HG03280 (cell line): ENCODE data around the gene C3orf20.

Experiments
- ATAC-seq: cut with Tn5 transposase; IDR thresholded peaks from one replicate; pipeline ENCODE4 v1.9.1; 2021; ENCODE audit warnings: mild to moderate bottlenecking, moderate library complexity; ENCODE audit not compliant: unreplicated experiment

C3orf20 gene

DNA sequence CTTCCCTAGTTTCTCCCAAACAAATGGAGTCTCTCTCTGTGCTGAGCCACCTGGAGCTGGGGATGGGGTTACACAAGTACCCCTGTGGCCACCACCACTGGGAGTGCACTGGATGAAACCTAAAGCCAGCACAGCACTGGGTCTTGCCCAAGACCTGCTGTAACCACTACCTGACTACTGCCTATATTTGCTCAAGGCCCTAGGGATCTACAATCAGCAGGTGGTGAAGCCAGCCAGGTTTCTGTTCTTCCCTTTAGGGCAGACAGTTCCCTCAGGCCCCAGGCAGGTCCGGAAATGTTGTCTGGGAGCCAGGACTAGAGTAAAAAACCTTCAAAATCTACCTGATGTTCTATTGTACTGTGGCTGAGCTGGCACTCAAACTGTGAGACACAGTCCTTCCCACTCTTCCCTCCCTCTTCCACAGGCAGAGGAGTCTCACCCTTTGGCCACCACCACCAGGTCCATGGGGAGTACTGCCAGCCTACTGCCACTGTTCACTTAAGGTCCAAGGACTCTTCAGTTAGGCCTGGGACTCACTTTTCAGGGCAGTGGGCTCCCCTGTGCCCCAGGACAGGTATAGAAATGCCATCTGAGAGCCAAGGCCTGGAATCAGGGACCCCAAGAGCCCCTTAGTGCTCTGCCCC is 23.8 kb downstream of the C3orf20 start:
- no peak for ATAC-seq

DNA sequence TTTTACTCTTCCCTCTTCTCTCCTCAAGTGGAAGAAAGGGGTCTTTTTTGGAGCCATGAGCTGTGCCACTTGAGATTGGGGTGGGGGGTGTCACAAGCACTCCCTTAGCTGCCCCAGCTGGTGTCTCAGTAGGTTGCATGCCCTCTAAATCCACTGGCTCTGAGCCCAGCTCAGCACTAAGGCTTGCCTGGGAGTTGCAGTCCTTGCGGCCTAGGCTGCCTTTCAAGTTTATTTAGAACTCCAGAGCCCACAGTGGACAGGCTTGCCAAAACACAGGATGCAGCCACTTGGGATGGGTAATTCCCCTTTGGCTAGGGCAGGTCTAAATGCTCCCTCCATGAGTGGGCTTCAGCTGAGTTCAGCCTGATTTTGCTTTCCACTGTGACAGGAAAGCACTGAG is 24.7 kb downstream of the C3orf20 start:
- no peak for ATAC-seq

DNA sequence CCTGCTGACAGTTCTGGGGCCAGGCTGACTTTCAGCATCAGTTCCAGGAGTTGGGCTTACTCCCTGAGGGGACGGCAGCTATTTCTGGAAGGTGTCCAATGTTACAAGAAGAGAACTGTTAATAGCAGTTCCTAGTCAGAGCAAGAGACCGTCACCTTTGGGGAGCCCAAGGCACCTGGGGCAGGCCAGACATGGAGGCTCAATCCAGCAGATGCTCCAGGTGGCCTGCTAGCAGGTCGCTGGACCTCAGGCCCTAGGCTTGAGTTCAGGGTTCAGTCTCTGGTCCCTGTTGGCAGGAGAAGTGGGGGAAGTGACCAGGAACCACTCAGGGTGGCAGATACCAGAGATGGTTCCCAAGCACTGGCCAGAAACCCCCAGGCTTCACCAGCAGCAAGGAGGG is 25.9 kb downstream of the C3orf20 start:
- no peak for ATAC-seq

DNA sequence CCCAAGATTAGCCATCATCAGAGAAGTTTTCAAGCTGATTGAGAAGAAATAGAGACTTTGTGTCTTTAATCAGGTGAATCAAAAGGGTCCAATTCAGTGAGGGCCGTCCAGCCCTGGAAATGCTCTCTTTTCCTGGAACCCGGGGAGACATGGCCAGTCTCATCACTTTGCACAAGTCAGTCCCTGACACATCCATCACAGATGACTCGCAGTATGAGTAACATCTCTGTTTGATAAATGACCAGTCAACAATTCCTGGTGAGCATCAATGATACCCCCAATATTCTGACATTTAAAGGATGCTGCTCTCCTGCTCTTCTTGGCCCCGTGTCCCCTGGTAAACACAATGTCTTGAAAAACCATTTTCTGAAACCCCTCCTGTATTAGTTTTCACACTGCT is 26.7 kb downstream of the C3orf20 start:
- ATAC-seq: no peak

DNA sequence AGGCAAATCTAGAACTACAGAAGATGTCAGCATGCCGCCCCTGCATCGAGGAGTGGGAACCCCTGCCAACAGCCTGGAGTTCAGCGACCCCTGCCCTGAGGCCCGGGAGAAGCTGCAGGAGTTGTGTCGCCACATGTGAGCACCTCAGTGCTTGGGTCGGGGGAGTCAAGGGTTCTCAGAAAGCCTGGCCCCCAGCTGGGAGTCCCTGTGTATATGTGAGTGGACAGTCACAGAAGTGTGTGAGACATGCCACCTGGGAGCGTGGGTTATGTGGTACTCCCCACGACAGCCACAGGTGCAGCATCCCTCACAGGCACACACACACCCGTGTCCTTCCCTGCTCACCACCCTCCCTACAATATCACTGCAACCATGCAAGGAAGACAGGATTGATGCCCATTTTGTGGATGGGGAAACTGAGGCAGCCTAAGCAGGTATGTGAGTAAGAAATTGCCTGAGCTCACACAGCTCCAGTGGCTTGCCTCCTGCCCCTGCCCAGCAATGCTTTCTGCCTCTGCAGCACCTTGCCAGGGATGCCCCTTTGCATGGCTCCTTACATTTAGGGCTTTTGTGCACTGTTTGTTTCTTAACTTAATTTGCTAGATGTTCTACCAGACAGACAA is 28.3 kb downstream of the C3orf20 start:
- ATAC-seq: no peak

DNA sequence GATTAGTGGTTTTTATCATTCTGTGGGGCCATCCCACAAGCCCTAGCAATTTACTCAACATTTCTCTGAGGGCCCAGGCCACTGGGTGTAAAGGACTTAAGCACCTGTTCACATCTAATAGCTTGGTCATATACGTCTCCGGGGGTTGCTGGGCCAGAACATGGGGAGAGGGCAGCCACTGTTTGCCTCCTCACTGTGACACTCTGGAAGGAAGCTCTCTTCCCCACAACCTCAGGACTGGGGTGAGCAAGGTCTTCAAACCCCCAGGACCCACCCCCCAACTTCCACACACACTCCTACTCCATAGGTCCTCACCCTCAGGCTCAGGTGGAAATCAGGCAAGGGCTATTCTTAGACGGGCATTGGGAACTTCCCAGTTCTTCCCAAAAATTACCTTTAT is 28.9 kb downstream of the C3orf20 start:
- ATAC-seq: no peak

DNA sequence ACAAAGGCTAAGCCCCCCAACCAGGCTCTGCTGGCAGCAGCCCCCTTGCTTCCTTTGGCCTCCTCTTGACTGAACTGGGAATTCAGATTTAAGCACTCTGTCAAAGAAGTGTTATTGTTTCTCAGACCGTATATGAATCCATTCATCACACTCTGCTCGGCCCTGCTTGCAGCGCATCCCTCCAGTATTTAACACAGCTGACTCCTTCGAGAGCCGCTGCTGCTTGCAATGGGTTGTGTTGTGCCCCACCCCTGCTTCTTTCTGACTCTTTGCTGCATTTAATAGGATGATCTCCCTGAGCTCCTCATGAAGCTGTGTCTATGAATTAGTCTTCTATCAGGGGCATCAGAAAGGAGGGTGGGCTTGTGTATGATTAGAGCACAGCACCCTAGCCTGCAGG is 31.2 kb downstream of the C3orf20 start:
- ATAC-seq: no peak

DNA sequence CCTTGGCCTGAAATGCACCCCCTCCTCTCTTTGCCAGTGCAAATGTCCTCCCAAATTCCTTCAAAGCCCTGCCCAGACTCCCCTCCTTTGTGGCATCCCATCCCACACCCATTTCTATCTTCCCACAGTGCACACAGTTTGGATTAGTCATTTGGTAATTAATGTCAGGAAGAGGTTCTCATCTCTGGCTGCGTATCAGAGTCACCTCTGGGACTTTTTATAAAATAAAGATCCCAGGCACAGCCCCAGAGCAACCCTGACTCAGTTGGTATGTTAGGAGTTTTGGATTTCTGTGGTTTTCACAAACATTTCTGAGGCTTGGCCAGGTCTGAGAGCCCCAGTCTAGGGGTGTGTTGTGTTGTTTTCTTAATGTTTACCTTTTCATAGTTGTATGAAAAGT is 41.6 kb downstream of the C3orf20 start:
- no peak for ATAC-seq

DNA sequence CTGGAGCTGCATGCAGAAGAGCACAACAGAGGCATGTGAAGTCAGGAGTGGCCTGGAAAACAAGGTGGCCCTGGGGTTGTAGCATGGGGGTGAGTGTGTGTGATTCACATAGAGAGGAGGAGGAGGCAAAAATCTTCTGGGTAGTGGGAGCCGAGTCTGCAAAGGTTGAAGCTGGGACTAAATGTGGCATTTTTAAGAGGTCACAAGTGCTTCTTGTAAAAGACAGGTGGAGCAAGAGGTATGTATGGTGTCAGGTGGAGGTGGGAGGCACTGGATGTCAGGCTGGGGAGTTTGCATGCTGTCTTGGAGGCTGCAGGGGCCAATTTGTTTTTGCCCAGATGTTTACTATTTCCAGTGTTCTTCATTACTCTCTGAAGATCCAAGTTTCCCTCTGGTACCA is 42.4 kb downstream of the C3orf20 start:
- no peak for ATAC-seq

DNA sequence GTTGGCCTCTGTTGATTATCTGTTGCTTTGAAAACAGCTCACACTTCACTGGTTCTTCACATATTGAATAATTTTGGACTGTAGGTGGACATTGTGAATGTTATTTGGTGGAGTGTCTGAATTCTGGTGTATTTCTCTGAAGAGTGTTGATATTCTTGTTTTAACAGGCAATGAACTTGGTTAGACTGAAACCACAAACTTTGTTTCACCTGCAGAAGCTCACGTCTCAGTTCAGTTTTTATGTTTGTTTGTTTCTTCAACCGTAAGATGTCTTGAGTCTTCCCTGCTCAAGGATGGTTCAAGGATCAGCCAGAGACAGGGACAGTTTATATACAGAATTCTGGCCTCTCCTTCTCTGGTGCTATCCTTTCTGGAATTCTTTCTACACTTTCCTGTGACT is 43.6 kb downstream of the C3orf20 start:
- ATAC-seq: no peak

DNA sequence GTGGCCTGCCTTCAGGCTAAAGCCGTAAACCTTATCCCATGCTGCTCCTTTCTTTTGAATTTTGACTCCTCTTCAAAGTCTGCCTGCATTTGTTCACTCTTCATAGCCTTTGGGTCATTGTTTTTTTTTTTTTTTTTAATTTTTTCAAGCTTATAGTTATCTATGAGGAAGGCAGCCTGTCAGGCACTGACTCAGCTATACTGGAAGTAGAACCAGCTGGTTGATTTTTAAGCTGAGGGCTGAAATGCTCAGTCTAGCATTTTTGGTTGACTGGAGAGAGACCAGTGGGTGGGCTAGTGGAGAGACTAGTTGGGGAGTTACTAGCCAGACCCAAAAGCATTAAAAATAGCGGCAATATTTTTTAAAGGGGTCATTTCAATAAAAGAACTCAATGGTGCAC is 44.1 kb downstream of the C3orf20 start:
- no peak for ATAC-seq

DNA sequence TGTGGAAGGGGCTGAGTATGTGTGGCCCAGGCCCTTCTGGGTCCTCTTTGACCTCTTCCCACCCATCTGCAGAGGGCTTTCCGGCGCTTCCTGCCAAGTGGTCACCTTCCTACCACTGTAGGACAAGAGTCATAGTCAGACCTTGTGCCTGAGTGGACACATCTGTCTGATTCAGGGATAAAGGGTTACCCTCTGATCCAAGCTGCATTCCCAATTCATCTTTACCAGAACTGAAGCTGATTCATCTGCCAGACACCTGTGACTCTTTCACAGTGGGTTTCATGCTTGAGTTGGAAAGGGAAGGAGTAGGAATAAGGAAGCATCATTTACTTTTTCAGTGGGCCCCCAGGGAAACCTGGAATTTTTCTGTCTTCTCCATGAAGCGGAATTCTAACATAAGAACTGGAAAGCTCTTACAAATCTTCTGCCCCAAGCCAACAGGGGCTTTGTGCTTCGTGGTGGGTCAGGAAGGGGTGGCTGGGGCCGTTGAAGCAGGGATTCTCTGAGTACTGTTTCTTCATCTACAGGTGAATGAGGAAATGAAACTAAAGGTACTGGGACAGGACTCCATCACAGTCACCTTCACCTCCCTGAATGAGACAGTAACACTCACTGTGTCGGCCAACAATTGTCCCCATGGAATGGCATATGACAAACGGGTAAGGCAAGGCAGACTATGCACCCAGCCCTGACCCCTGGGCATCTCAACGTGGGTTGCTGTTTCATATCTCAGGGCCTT is 46.4 kb downstream of the C3orf20 start:
- no peak for ATAC-seq

DNA sequence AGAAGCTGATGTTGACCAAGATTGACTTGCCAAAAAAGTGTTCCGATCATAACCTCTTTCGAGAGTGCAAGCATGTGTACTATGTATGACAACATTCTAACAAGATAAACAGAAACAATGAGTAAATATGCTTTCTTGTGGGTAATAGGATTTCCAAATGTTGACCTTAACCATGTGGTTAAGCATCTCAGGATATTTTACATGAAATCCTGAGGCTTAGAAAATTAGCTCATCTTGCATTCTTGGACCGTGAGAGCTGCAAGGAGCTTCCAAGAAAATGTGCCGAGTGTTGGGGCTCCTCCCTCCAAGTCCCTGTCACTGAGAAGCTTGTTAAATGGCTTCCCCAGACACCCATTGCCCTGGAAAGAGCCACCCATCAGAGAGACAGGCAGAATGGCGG is 50.1 kb downstream of the C3orf20 start:
- no peak for ATAC-seq

DNA sequence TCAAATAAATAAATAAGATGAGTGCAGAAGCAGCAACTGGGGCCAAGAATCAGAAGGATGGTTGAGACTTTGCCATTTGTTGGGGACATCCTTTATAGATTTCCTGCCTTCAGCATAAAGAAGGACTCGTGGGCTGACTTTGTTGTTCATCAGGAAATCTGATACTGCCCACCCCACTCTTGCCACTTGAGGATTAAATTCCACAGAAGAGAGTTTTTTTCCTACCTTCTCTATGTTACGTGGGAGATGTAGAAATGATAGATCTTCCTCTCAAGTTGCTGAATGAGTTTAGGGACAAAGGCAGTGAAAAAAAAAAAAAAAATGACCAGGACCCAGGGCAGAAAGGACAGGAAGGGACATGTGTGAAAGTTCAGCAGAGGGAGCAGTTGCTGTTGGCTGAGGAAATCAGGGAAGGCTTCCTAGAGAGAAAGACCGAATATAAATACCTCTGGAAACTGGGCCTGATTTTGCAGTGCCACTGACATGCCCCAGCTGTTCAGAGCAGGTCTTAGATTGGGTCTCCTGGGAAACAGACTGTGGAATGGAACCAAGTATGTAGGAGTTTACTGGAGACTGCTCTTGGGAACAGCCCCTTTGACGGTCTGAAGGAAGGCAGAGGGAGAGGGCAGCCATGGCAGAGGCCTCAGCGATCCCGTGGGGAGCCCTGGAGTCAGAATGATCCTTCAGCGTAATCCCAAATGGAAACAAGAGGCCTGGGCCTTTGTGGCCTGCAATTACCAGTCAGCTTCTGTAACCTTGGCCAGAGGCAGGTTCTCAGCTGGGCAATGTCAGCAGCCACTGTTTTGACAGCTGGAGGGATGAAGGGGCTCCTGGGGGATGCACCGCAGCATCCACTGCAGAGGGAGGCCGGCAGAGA is 50.9 kb downstream of the C3orf20 start:
- ATAC-seq: no peak

DNA sequence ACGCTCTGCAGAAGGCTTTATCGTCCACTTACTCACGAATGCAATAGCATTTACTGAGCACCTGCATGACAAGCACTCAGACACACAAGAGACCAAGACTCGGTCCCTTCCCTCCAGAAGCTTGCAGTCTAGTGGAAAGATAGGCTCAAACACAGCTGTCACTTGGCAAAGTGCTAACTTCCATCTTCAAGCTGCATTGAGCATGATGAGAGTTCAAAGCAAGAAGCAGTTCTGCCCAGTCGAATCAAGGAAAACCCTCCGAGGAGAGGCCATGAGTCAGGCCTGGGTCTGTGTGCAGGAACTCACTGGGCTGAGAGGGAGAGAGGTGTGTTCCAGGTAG is 51.5 kb downstream of the C3orf20 start:
- ATAC-seq: no peak

DNA sequence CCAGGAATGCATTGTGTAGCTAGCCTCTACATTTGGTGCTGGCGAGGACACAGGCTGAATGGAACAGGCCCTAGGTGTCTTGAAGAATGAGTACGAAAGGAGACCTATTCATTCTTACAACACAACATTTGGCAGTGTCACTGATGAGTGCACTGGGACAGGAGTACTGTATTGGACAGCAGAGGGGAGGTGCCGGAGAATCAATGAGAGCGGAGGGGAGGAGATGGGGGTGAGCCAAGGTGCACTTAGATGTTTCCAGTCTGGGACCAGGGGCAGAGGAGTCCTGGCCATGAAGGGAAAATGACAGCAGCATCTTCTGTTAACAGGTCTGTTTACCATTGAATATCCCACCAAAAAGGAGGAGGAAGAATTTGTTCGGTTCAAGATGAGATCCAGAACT is 53.2 kb downstream of the C3orf20 start:
- no peak for ATAC-seq

DNA sequence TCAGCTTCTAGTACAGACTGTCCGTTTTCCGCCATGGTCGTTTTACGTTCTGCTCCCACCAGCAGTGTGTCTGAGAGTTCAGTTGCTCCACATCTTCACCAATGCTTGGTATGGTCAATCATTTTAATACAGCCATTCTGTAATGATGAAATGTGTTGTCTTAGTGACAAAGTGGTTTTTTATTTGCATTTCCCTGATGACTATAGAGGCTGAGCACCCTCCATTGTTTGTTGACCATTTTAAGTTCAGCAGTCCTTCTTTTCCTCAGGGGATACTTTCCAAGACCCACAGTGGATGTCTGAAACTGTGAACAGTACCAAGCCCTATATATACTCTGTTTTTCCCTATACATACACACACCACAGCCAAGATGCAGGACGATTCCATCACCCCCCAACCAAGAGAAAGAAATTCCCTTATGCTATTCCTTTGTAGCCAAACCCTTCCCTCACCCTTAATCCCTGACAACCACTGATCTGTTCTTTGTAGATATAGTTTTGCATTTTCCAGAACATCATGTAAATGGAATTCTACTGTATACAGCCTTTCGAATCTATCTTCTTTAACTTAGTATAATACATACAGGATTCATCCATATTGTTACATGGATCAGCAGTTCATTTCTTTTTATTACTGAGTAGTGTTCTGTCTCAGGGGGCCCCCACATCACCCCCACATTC is 55.9 kb downstream of the C3orf20 start:
- no peak for ATAC-seq

DNA sequence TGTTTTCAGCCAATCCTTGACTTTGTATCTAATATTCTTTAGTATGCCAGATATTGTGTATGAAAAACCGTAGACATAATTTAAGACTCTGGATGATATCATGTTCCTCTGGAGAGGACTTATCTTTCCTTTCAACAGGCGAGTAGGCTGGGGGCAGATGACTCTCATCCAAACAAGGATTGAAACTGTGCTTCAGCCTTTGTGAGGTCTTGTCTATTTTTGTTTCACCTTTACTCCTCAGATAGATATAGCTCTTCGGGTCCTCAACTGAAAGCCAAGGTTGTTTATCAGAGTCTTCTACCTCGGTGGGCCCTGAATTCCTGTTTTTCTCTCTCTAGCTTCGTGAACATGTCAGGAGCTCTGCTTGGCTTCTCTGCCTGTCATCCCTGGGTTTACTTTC is 66.0 kb downstream of the C3orf20 start:
- ATAC-seq: no peak

DNA sequence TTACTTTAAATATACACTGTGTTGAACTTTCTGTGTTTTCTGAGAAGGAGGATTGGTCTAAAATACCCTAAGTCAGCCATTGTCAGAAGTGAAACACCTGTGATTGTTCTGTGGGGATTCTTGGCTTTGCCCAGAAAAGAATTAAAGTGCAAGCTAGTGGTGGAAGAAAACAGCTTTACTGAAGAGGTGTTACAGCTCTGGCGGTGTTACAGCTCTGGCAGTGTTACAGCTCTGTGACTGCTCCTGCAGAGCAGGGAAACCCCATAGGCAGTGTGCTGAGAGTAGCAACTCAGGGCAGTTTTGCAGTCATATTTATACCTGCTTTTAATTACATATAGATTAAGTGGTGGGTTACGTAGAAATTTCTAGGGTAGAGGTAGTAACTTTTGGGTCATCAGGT is 66.6 kb downstream of the C3orf20 start:
- ATAC-seq: no peak

DNA sequence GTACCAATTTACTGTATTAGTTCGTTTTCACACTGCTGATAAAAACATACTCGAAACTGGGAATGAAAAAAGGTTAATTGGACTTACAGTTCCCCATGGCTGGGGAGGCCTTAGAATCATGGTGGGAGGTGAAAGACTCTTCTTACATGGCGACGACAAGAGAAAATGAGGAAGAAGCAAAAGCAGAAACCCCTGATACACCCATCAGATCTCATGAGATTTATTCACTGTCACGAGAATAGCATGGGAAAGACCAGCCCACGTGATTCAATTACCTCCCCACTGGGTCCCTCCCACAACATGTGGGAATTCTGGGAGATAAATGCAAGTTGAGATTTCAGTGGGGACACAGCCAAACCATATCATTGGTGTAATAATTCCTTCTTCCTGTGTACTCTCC is 69.6 kb downstream of the C3orf20 start:
- no peak for ATAC-seq

DNA sequence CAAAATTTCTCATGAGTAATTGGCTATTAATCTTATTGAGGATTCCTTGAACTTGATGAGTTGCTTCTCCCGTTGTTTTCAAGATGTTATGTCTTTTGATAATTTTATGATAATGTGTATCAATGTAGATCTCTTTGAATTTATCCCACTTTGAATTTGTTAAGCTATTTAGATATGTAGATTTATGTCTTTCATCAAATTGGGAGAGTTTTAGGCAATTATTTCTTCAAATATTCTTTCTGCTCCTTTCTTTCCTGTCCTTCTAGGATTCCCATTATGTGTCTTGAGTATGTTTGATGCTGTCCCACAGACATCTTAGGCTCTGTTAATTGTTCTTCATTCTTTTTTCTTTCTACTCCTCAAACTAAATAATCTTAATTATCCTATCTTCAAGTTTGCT is 75.7 kb downstream of the C3orf20 start:
- ATAC-seq: no peak
